ENCODE results near the gene ZMPSTE24.
"Not testable (repeated sequence)": the region's sequence is repeated elsewhere in the genome, so short reads cannot be mapped to it uniquely, and the experiment has no call there.

ZMPSTE24 gene

DNA sequence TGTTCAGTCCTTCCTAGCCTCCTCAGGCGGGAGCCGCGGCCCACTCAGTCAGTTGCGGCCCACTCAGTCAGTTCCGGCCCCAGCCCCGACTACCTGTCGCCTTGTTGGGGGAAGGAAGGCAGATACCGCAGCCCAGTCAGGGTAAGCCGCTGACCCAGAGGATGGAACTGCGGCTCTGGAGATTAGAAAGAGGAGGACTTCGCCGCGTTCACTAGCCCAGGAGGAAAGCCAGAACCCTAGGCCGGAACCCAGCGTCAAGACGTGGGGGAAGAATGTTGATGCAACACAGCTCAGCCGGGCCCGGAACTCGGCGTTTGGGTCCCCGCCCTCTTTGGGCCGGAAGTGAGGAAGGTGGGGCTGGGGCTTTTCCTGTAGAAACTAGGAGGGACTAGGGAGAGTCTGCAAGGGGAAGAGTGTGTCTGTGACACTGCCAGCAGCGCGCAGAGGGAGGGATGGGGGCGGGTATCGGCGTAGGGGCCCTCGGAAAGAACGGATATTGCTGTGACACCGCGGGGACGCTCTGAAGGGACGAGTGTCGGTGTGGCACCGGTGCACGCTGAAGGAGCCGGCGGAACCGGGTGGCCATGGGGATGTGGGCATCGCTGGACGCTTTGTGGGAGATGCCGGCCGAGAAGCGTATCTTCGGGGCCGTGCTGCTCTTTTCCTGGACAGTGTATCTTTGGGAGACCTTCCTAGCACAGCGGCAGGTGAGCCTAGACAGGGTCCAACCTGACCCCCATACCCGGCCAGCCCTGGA, at the start of gene ZMPSTE24:
Gene ZMPSTE24 (plus strand): TSS at position 549 of the 757 bp plus-strand sequence. CDS start 36 bp downstream, at position 585.
- peaks cover 11 to 31% of the 10 kb centered on the region in 2 donors for H3K36me3 ChIP-seq (ENCODE audit: control insufficient read depth in 1 of 2, insufficient read depth in 2 of 2, low read length in 2 of 2)
- peaks cover 5 to 14% of the 10 kb centered on the region in 2 donors for H3K4me1 ChIP-seq (ENCODE audit: control insufficient read depth in 1 of 2, insufficient read depth in 2 of 2, low read length in 2 of 2)
- H3K27me3 ChIP-seq (ENCODE audit: control insufficient read depth in 1 of 2, insufficient read depth in 2 of 2, low read length in 2 of 2), result no peaks in the 10 kb centered on the region
- peak within 1 kb of the TSS; percentile 92 for H3K27ac ChIP-seq (ENCODE audit: low read depth, low read length)
- peak within 1 kb of the TSS; percentile 91 to 95 for H3K4me3 ChIP-seq (ENCODE audit: low read depth in 1 of 2, low read length in 2 of 2)
- peak within 1 kb of the TSS; percentile 87 to 95 for H3K9ac ChIP-seq (ENCODE audit: low read depth in 1 of 2, low read length in 2 of 2)
- no peaks in the 10 kb centered on the region for H3K9me3 ChIP-seq (ENCODE audit: control insufficient read depth in 1 of 2, low read length in 2 of 2)

DNA sequence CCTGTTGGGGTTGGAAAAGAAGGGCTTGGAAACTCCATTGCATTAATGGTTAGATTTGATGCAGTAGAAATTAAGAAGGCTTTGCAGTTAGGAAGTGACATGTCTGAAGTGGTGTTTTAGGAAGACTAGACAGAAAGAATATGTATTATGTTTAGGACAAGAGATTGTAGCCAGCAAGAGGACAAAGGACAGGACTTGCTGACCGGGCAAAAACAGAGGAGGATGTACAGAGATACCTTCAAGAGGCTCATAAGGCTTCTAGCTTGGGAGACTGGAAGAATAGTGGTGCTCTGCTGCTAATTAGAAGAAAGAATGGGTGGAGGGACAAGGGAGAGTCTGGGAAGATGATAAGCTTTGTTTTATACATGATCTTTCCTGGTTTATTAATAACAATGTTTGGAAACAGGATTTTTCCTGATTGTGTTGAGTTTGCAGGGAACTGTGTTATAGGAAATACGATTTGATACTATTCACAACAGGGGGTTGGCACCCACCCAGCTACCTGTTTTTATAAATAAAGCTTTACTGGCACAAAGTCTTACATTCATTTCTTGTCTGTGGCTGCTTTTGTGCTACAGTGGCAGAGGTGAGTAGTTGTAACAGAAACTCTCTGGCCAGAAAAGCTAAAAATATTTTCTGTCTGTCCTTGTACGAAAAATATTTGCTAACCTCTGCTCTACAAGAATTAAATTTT, 47.4 kb upstream of the ZMPSTE24 start:
- Histone ChIP-seq H3K4me3 (ENCODE audit: low read depth in 1 of 2, low read length in 2 of 2) (no peak overlapping the region), H3K4me1 (ENCODE audit: control insufficient read depth in 1 of 2, insufficient read depth in 2 of 2, low read length in 2 of 2) (peaks cover 0 to 4% of the 10 kb centered on the region in 2 donors), H3K27me3 (ENCODE audit: control insufficient read depth in 1 of 2, insufficient read depth in 2 of 2, low read length in 2 of 2) (no peaks in the 10 kb centered on the region), H3K36me3 (ENCODE audit: control insufficient read depth in 1 of 2, insufficient read depth in 2 of 2, low read length in 2 of 2) (peaks cover 0 to 31% of the 10 kb centered on the region in 2 donors), H3K9me3 (ENCODE audit: control insufficient read depth in 1 of 2, low read length in 2 of 2) (no peaks in the 10 kb centered on the region), H3K9ac (ENCODE audit: low read depth in 1 of 2, low read length in 2 of 2) (no peak overlapping the region), H3K27ac (ENCODE audit: low read depth, low read length) (no peak overlapping the region)

- Histone ChIP-seq H3K9ac (ENCODE audit: low read depth in 1 of 2, low read length in 2 of 2) (no peak overlapping the region), H3K9me3 (ENCODE audit: control insufficient read depth in 1 of 2, low read length in 2 of 2) (no peaks in the 10 kb centered on the region), H3K4me1 (ENCODE audit: control insufficient read depth in 1 of 2, insufficient read depth in 2 of 2, low read length in 2 of 2) (no peaks in the 10 kb centered on the region), H3K4me3 (ENCODE audit: low read depth in 1 of 2, low read length in 2 of 2) (no peak overlapping the region), H3K36me3 (ENCODE audit: control insufficient read depth in 1 of 2, insufficient read depth in 2 of 2, low read length in 2 of 2) (peaks cover 0 to 3% of the 10 kb centered on the region in 2 donors), H3K27me3 (ENCODE audit: control insufficient read depth in 1 of 2, insufficient read depth in 2 of 2, low read length in 2 of 2) (no peaks in the 10 kb centered on the region), H3K27ac (ENCODE audit: low read depth, low read length) (no peak overlapping the region)
Measured at GRCh38 chr1:40218333-40218732, 39.7 kb upstream of the ZMPSTE24 start.

DNA sequence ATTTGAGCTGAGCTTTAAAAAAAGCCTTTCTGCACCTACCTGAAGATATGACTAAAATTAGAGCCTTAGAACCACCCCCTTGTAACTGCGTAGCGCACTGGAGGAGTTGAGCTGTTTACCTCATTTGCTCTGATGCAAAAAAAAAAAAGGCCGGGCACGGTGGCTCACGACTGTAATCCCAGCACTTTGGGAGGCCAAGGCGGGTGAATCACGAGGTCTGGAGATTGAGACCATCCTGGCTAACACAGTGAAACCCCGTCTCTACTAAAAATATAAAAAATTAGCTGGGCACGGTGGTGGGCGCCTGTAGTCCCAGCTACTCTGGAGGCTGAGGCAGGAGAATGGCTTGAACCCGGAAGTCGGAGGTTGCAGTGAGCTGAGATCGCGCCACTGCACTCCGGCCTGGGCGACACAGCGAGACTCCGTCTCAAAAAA, 36.5 kb upstream of the ZMPSTE24 start:
- H3K27ac ChIP-seq (ENCODE audit: low read depth, low read length); H3K9me3 ChIP-seq (ENCODE audit: control insufficient read depth in 1 of 2, low read length in 2 of 2); H3K4me1 ChIP-seq (ENCODE audit: control insufficient read depth in 1 of 2, insufficient read depth in 2 of 2, low read length in 2 of 2); H3K4me3 ChIP-seq (ENCODE audit: low read depth in 1 of 2, low read length in 2 of 2); H3K27me3 ChIP-seq (ENCODE audit: control insufficient read depth in 1 of 2, insufficient read depth in 2 of 2, low read length in 2 of 2); H3K36me3 ChIP-seq (ENCODE audit: control insufficient read depth in 1 of 2, insufficient read depth in 2 of 2, low read length in 2 of 2); H3K9ac ChIP-seq (ENCODE audit: low read depth in 1 of 2, low read length in 2 of 2): not testable (repeated sequence)

GRCh38 chr1:40221977-40222772, 35.9 kb upstream of the ZMPSTE24 start:
- Histone ChIP-seq H3K9ac (ENCODE audit: low read depth in 1 of 2, low read length in 2 of 2) (no peak overlapping the region), H3K4me1 (ENCODE audit: control insufficient read depth in 1 of 2, insufficient read depth in 2 of 2, low read length in 2 of 2) (no peaks in the 10 kb centered on the region), H3K9me3 (ENCODE audit: control insufficient read depth in 1 of 2, low read length in 2 of 2) (no peaks in the 10 kb centered on the region), H3K4me3 (ENCODE audit: low read depth in 1 of 2, low read length in 2 of 2) (no peak overlapping the region), H3K27ac (ENCODE audit: low read depth, low read length) (no peak overlapping the region), H3K36me3 (ENCODE audit: control insufficient read depth in 1 of 2, insufficient read depth in 2 of 2, low read length in 2 of 2) (peaks cover 0 to 3% of the 10 kb centered on the region in 2 donors), H3K27me3 (ENCODE audit: control insufficient read depth in 1 of 2, insufficient read depth in 2 of 2, low read length in 2 of 2) (no peaks in the 10 kb centered on the region)

- Histone ChIP-seq H3K27me3 (ENCODE audit: control insufficient read depth in 1 of 2, insufficient read depth in 2 of 2, low read length in 2 of 2) (no peaks in the 10 kb centered on the region), H3K27ac (ENCODE audit: low read depth, low read length) (no peak overlapping the region), H3K4me1 (ENCODE audit: control insufficient read depth in 1 of 2, insufficient read depth in 2 of 2, low read length in 2 of 2) (no peaks in the 10 kb centered on the region), H3K9me3 (ENCODE audit: control insufficient read depth in 1 of 2, low read length in 2 of 2) (no peaks in the 10 kb centered on the region), H3K36me3 (ENCODE audit: control insufficient read depth in 1 of 2, insufficient read depth in 2 of 2, low read length in 2 of 2) (no peaks in the 10 kb centered on the region), H3K9ac (ENCODE audit: low read depth in 1 of 2, low read length in 2 of 2) (no peak overlapping the region), H3K4me3 (ENCODE audit: low read depth in 1 of 2, low read length in 2 of 2) (no peak overlapping the region)
Measured at GRCh38 chr1:40224040-40224439, 34.0 kb upstream of the ZMPSTE24 start.

DNA sequence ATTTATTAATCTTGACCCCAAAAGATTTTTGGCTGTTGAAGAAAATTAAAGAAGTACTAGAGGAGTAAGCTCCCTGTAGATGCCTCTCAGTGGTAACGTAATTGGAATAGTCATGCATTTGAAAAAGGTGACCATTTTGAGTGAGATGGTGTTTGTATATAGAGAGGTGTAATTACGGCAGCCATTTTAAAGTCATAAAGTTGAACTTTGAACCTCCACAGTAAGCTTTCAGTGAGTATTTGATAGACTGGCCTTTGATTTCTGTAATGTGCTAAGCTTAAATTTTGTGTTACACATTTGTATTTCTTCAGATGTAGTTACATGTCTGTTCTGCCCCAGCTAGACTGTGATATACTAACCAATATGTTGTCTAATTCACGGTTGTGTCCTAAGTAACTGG, 31.8 kb upstream of the ZMPSTE24 start:
- H3K36me3 ChIP-seq (ENCODE audit: control insufficient read depth in 1 of 2, insufficient read depth in 2 of 2, low read length in 2 of 2), result peaks cover 0 to 3% of the 10 kb centered on the region in 2 donors
- H3K27me3 ChIP-seq (ENCODE audit: control insufficient read depth in 1 of 2, insufficient read depth in 2 of 2, low read length in 2 of 2), result no peaks in the 10 kb centered on the region
- H3K9me3 ChIP-seq (ENCODE audit: control insufficient read depth in 1 of 2, low read length in 2 of 2), result no peaks in the 10 kb centered on the region
- no peaks in the 10 kb centered on the region for H3K4me1 ChIP-seq (ENCODE audit: control insufficient read depth in 1 of 2, insufficient read depth in 2 of 2, low read length in 2 of 2)
- no peak overlapping the region for H3K4me3 ChIP-seq (ENCODE audit: low read depth in 1 of 2, low read length in 2 of 2)
- H3K9ac ChIP-seq (ENCODE audit: low read depth in 1 of 2, low read length in 2 of 2), result no peak overlapping the region
- H3K27ac ChIP-seq (ENCODE audit: low read depth, low read length), result no peak overlapping the region

DNA sequence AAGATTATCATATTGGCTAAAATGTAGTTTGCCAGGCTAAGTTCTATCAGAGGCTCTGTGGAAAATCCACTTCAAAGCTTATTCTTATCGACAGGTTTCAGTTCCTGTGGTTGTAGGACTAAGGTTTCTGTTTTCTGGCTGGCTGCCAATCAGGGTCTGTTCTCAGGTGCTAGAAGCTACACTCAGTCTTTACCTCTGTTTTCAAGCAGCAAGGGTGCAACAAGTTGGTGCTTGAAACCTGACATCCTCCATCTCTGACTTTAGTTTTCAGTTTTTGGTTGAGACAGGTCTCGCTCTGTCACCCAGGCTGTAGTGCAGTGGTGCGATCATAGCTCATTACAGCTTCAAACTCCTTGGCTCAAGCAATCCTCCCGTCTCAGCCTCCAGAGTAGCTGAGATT, 25.6 kb upstream of the ZMPSTE24 start:
- Histone ChIP-seq H3K36me3 (ENCODE audit: control insufficient read depth in 1 of 2, insufficient read depth in 2 of 2, low read length in 2 of 2) (peaks cover 21 to 41% of the 10 kb centered on the region in 2 donors), H3K9me3 (ENCODE audit: control insufficient read depth in 1 of 2, low read length in 2 of 2) (no peaks in the 10 kb centered on the region), H3K4me1 (ENCODE audit: control insufficient read depth in 1 of 2, insufficient read depth in 2 of 2, low read length in 2 of 2) (no peaks in the 10 kb centered on the region), H3K27ac (ENCODE audit: low read depth, low read length) (no peak overlapping the region), H3K9ac (ENCODE audit: low read depth in 1 of 2, low read length in 2 of 2) (no peak overlapping the region), H3K27me3 (ENCODE audit: control insufficient read depth in 1 of 2, insufficient read depth in 2 of 2, low read length in 2 of 2) (no peaks in the 10 kb centered on the region), H3K4me3 (ENCODE audit: low read depth in 1 of 2, low read length in 2 of 2) (no peak overlapping the region)

- no peak overlapping the region for H3K27ac ChIP-seq (ENCODE audit: low read depth, low read length)
- H3K9me3 ChIP-seq (ENCODE audit: control insufficient read depth in 1 of 2, low read length in 2 of 2), result no peaks in the 10 kb centered on the region
- H3K9ac ChIP-seq (ENCODE audit: low read depth in 1 of 2, low read length in 2 of 2), result no peak overlapping the region
- peaks cover 24 to 31% of the 10 kb centered on the region in 2 donors for H3K36me3 ChIP-seq (ENCODE audit: control insufficient read depth in 1 of 2, insufficient read depth in 2 of 2, low read length in 2 of 2)
- H3K27me3 ChIP-seq (ENCODE audit: control insufficient read depth in 1 of 2, insufficient read depth in 2 of 2, low read length in 2 of 2), result no peaks in the 10 kb centered on the region
- no peaks in the 10 kb centered on the region for H3K4me1 ChIP-seq (ENCODE audit: control insufficient read depth in 1 of 2, insufficient read depth in 2 of 2, low read length in 2 of 2)
- H3K4me3 ChIP-seq (ENCODE audit: low read depth in 1 of 2, low read length in 2 of 2), result no peak overlapping the region
Measured at GRCh38 chr1:40239626-40240025, 18.4 kb upstream of the ZMPSTE24 start.

DNA sequence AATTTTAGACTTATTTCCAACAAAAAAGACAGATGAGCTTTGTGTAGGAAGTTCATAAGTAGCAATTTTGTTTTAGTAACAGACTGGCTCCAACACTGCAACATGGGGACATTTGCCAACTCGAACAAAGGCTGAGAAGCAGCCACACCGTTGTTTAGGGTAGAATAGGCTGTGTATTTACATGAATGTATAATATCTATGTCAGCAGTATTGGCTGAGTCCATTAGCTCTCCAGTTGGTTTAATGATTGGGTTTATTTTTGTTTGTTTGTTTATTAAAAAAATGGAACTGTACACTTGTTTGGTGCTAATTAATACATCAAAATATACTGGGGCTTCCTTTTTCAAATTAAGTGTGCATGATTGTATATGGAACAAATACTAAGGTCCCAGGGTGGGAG, 17.6 kb upstream of the ZMPSTE24 start:
- peaks cover 24 to 29% of the 10 kb centered on the region in 2 donors for H3K36me3 ChIP-seq (ENCODE audit: control insufficient read depth in 1 of 2, insufficient read depth in 2 of 2, low read length in 2 of 2)
- no peak overlapping the region for H3K27ac ChIP-seq (ENCODE audit: low read depth, low read length)
- no peak overlapping the region for H3K4me3 ChIP-seq (ENCODE audit: low read depth in 1 of 2, low read length in 2 of 2)
- H3K27me3 ChIP-seq (ENCODE audit: control insufficient read depth in 1 of 2, insufficient read depth in 2 of 2, low read length in 2 of 2), result no peaks in the 10 kb centered on the region
- no peak overlapping the region for H3K9ac ChIP-seq (ENCODE audit: low read depth in 1 of 2, low read length in 2 of 2)
- H3K4me1 ChIP-seq (ENCODE audit: control insufficient read depth in 1 of 2, insufficient read depth in 2 of 2, low read length in 2 of 2), result no peaks in the 10 kb centered on the region
- H3K9me3 ChIP-seq (ENCODE audit: control insufficient read depth in 1 of 2, low read length in 2 of 2), result no peaks in the 10 kb centered on the region
